H1 (cell line): ENCODE measurements around the gene FLOT1. TPM values are rescaled to one million over a fixed set of nuclear protein-coding genes. Genes with fewer than 3 reads are reported as not detected.

ENCODE experiments used
- CTCF ChIA-PET: fragments of 300-600 bp; sonication (Branson Sonifier 250); formaldehyde crosslinking; loops from one replicate; lab custom pipeline; 2021; ENCODE audit not compliant: partially characterized antibody; lab: Charles Lee
- POLR2A ChIA-PET: fragments of 300-600 bp; sonication (Branson Sonifier 250); formaldehyde crosslinking; loops from one replicate; lab custom pipeline; 2021; ENCODE audit warnings: inconsistent platforms; ENCODE audit not compliant: partially characterized antibody; lab: Charles Lee
- DNase-seq, 2 experiments: peaks; one replicate each; pipeline versions ENCODE4 v3.0.0 to v3.0.0-alpha.2; 2010 to 2022; ENCODE audit warnings: low spot score in 2 of 2, low read depth in 1 of 2, mixed read lengths in 1 of 2
- FAIRE-seq: peaks from 2 replicates; lab custom pipeline; 2011; peaks lifted over from hg19 to GRCh38; lab: Jason Lieb, UNC
- H2AFZ ChIP-seq: 2 replicates; pipeline ENCODE4 v1.8.1; 2012; ENCODE audit warnings: low read length, inconsistent platforms
- H2AK5ac ChIP-seq: 2 replicates; pipeline ENCODE4 v1.6.1; 2013; ENCODE audit warnings: low read depth, low read length
- H2BK120ac ChIP-seq: replicated peaks from 2 replicates; pipeline ENCODE3; 2013; ENCODE audit warnings: low read depth, low read length, inconsistent platforms
- H2BK12ac ChIP-seq: 2 replicates; pipeline ENCODE4 v1.6.1; 2013; ENCODE audit warnings: low read depth, low read length
- H2BK15ac ChIP-seq: 2 replicates; pipeline ENCODE4 v1.6.1; 2013; ENCODE audit warnings: low read length
- H2BK20ac ChIP-seq: 2 replicates; pipeline ENCODE4 v1.6.1; 2013; ENCODE audit warnings: low read length
- H2BK5ac ChIP-seq: 2 replicates; pipeline ENCODE4 v1.6.1; 2013; ENCODE audit warnings: low read depth, low read length
- H3K14ac ChIP-seq: 2 replicates; pipeline ENCODE4 v1.6.1; 2013; ENCODE audit warnings: inconsistent platforms; ENCODE audit not compliant: insufficient read length
- H3K18ac ChIP-seq: 2 replicates; pipeline ENCODE4 v1.6.1; 2013; ENCODE audit warnings: low read length; ENCODE audit errors: extremely low read depth
- H3K23ac ChIP-seq: 2 replicates; pipeline ENCODE4 v1.6.1; 2013; ENCODE audit warnings: inconsistent platforms; ENCODE audit not compliant: insufficient read length
- H3K23me2 ChIP-seq: 2 replicates; pipeline ENCODE4 v1.6.1; 2013; ENCODE audit warnings: low read depth, low read length
- H3K27ac ChIP-seq: 2 replicates; pipeline ENCODE4 v1.6.1; 2011; ENCODE audit warnings: low read depth, low read length, inconsistent platforms
- H3K27me3 ChIP-seq, 4 experiments: replicated peaks in 1 of 4; 1 replicate in 1 of 4; 2 replicates in 3 of 4; pipeline versions ENCODE4 v1.6.1 to v1.8.1; 2011 to 2013; ENCODE audit warnings: low read length in 3 of 4, mild to moderate bottlenecking in 3 of 4, inconsistent platforms in 2 of 4, mixed read lengths in 2 of 4, moderate library complexity in 1 of 4; ENCODE audit not compliant: control insufficient read depth in 3 of 4, insufficient read depth in 3 of 4; ENCODE audit errors: extremely low read depth in 1 of 4
- H3K36me3 ChIP-seq, 4 experiments: 2 replicates each; pipeline versions ENCODE4 v1.6.1 to v1.8.1; 2011 to 2013; ENCODE audit warnings: mild to moderate bottlenecking in 4 of 4, low read length in 3 of 4, moderate library complexity in 2 of 4, control low read depth in 1 of 4, inconsistent platforms in 1 of 4; ENCODE audit not compliant: insufficient read depth in 4 of 4, control insufficient read depth in 2 of 4
- H3K4ac ChIP-seq: replicated peaks from 2 replicates; pipeline ENCODE3; 2013; ENCODE audit warnings: low read length, low read depth, mixed read lengths, inconsistent platforms; ENCODE audit not compliant: insufficient read length
- H3K4me1 ChIP-seq, 4 experiments: replicated peaks in 1 of 4; 1 replicate in 1 of 4; 2 replicates in 3 of 4; pipeline versions ENCODE4 v1.6.1 to v1.8.1; 2011 to 2013; ENCODE audit warnings: low read length in 3 of 4, inconsistent platforms in 2 of 4, mixed read lengths in 1 of 4; ENCODE audit not compliant: insufficient read depth in 4 of 4, control insufficient read depth in 3 of 4
- H3K4me2 ChIP-seq, 2 experiments: 2 replicates each; pipeline versions ENCODE4 v1.6.1 to v1.8.1; 2011 to 2013; ENCODE audit warnings: low read depth in 2 of 2, low read length in 2 of 2, control low read depth in 1 of 2, inconsistent platforms in 1 of 2, mild to moderate bottlenecking in 1 of 2; ENCODE audit not compliant: insufficient read depth in 1 of 2
- H3K4me3 ChIP-seq, 4 experiments: fragments of 200-600, 300-600 bp in 1 of 4; sonication (generic), shearing (Covaris generic), sonication (Bioruptor Twin) in 1 of 4; 2 replicates each; pipeline versions ENCODE4 v1.5.1 to v1.8.1; 2011 to 2016; ENCODE audit warnings: low read length in 4 of 4, low read depth in 3 of 4, control low read depth in 2 of 4, inconsistent platforms in 2 of 4, mild to moderate bottlenecking in 2 of 4, mixed read lengths in 1 of 4, moderate library complexity in 1 of 4; ENCODE audit not compliant: insufficient read depth in 2 of 4; ENCODE audit errors: extremely low read depth in 1 of 4
- H3K56ac ChIP-seq: replicated peaks from 2 replicates; pipeline ENCODE3; 2013; ENCODE audit warnings: low read depth, mild to moderate bottlenecking, mixed read lengths, low read length, inconsistent platforms; ENCODE audit not compliant: insufficient read length
- H3K79me1 ChIP-seq: 2 replicates; pipeline ENCODE4 v1.6.1; 2013; ENCODE audit warnings: low read depth, low read length, control low read depth
- H3K79me2 ChIP-seq, 2 experiments: 2 replicates each; pipeline versions ENCODE4 v1.6.1 to v1.8.1; 2012 to 2013; ENCODE audit warnings: low read length in 2 of 2, mild to moderate bottlenecking in 2 of 2, inconsistent platforms in 1 of 2; ENCODE audit not compliant: insufficient read depth in 2 of 2, control insufficient read depth in 1 of 2
- H3K9ac ChIP-seq, 4 experiments: replicated peaks in 1 of 4; 1 replicate in 1 of 4; 2 replicates in 3 of 4; pipeline versions ENCODE4 v1.6.1 to v1.8.1; 2011 to 2013; ENCODE audit warnings: low read depth in 3 of 4, low read length in 3 of 4, control low read depth in 2 of 4, mild to moderate bottlenecking in 2 of 4, moderate library complexity in 2 of 4, inconsistent platforms in 1 of 4; ENCODE audit errors: extremely low read depth in 1 of 4
- H3K9me3 ChIP-seq, 2 experiments: 2 replicates each; pipeline versions ENCODE4 v1.6.1 to v1.8.1; 2012 to 2013; ENCODE audit warnings: mild to moderate bottlenecking in 2 of 2, moderate library complexity in 2 of 2, control low read depth in 1 of 2, inconsistent platforms in 1 of 2, low read depth in 1 of 2, low read length in 1 of 2, mixed read lengths in 1 of 2; ENCODE audit not compliant: insufficient read depth in 2 of 2
- H4K20me1 ChIP-seq, 2 experiments: replicated peaks in 1 of 2; 2 replicates each; pipeline versions ENCODE3 to v1.8.1; 2011 to 2013; ENCODE audit warnings: inconsistent platforms in 2 of 2, low read length in 2 of 2, mild to moderate bottlenecking in 1 of 2; ENCODE audit not compliant: insufficient read depth in 2 of 2, control insufficient read depth in 1 of 2
- H4K5ac ChIP-seq: 2 replicates; pipeline ENCODE4 v1.6.1; 2013; ENCODE audit warnings: low read length, low read depth, mixed read lengths, inconsistent platforms; ENCODE audit not compliant: insufficient read length
- H4K8ac ChIP-seq: 2 replicates; pipeline ENCODE4 v1.8.0; 2013; ENCODE audit warnings: mild to moderate bottlenecking, moderate library complexity, low read length, inconsistent platforms; ENCODE audit not compliant: insufficient read depth; ENCODE audit errors: extremely low read depth
- H4K91ac ChIP-seq: replicated peaks from 2 replicates; pipeline ENCODE3; 2013; ENCODE audit warnings: low read length, mixed read lengths, inconsistent platforms; ENCODE audit not compliant: insufficient read length
- ATF2 ChIP-seq: IDR thresholded peaks from 2 replicates; pipeline ENCODE4 v1.6.1; 2012; ENCODE audit warnings: low read length, inconsistent platforms
- ATF3 ChIP-seq: IDR thresholded peaks from 2 replicates; pipeline ENCODE4 v1.6.1; 2011; ENCODE audit warnings: low read depth, mild to moderate bottlenecking, low read length; ENCODE audit not compliant: insufficient read depth
- EGR1 ChIP-seq: IDR thresholded peaks from 2 replicates; pipeline ENCODE4 v1.6.1; 2011; ENCODE audit warnings: low read depth, low read length, borderline replicate concordance
- EZH2 ChIP-seq: fragments of 200-600 bp; sonication (generic); IDR thresholded peaks from 2 replicates; pipeline ENCODE4 v1.7.1; 2012; ENCODE audit warnings: low read depth, mild to moderate bottlenecking, moderate library complexity, low read length, inconsistent platforms; ENCODE audit not compliant: severe bottlenecking
- POLR2AphosphoS5 ChIP-seq: IDR thresholded peaks from 2 replicates; pipeline ENCODE4 v1.6.1; 2011; ENCODE audit warnings: low read depth, low read length
- SIN3A ChIP-seq, 2 experiments: IDR thresholded peaks in 1 of 2; conservative IDR thresholded peaks in 1 of 2; 2 replicates each; pipeline ENCODE4 v1.6.1; 2011 to 2012; ENCODE audit warnings: low read length in 2 of 2, improper control_type of control experiment in 1 of 2, low read depth in 1 of 2, mild to moderate bottlenecking in 1 of 2
- TBP ChIP-seq: IDR thresholded peaks from 2 replicates; pipeline ENCODE4 v1.6.1; 2011; ENCODE audit warnings: low read depth, low read length, improper control_type of control experiment
- ZNF274 ChIP-seq: IDR thresholded peaks from 2 replicates; pipeline ENCODE4 v1.7.0; 2012; ENCODE audit warnings: low read length, borderline replicate concordance; ENCODE audit errors: extremely low read depth
- WGBS, 2 experiments: shearing (Covaris generic) in 1 of 2; methylation state at CpG; one replicate each; pipeline versions ENCODE4 v1.1.6 to v1.1.7; 2013 to 2015; ENCODE audit warnings: low lambda C conversion rate in 2 of 2, mixed read lengths in 2 of 2, inconsistent platforms in 1 of 2, low coverage in 1 of 2, missing lambda C conversion rate in 1 of 2; ENCODE audit not compliant: insufficient replicate concordance in 2 of 2, insufficient coverage in 1 of 2, insufficient read length in 1 of 2; ENCODE audit errors: extremely low coverage in 1 of 2, missing lambda C conversion rate in 1 of 2; 5-methylcytosine and 5-hydroxymethylcytosine counted together
- polyA plus RNA-seq, 7 experiments: library from polyadenylated mRNA; depleted of rRNA in 3 of 7; stranded (reverse) in 5 of 7; unstranded in 2 of 7; fragments of >200 nt in 5 of 7; fragments of 200-250 nt in 2 of 7; gene quantifications; 1 replicate in 5 of 7; 2 replicates in 1 of 7; 4 replicates in 1 of 7; pipeline versions ENCODE4 v1.2.1 to v1.2.3, GENCODE V29; 2011 to 2013; ENCODE audit warnings: missing spikeins in 2 of 7, mixed read lengths in 2 of 7
- total RNA-seq: library from RNA; stranded (reverse); fragmentation: NEBNext Ultra II Directional; extraction: Animal tissue kit (Norgen Biotek cat#: 25700); gene quantifications from 2 replicates; pipeline ENCODE4 v1.2.1, GENCODE V29; 2021

Gene FLOT1
- total and polyA plus RNA-seq, 2 of the 8 experiments (the other 6 are each of a cell fraction or from before 2014, with no cell fraction given) = 87.5 to 88.1 TPM

GRCh38 chr6:30722280-30723112, 20.0 kb downstream of the FLOT1 start:
- Histone ChIP-seq H3K18ac (no peak overlapping the region), H3K27ac (no peak overlapping the region), H3K14ac (no peak overlapping the region), H3K23me2 (peaks cover 8% of the 10 kb centered on the region), H2BK12ac (no peak overlapping the region), H4K91ac (no peak overlapping the region), H2AK5ac (no peak overlapping the region), H2BK5ac (no peak overlapping the region), H2BK120ac (no peak overlapping the region), H3K9ac (peak overlapping the region in 2 of 4 experiments; percentile 95 to 97; a peak in 3 of 7 replicates), H2BK20ac (no peak overlapping the region), H3K79me2 (peaks cover 6 to 39% of the 10 kb centered on the region in 2 experiments), H4K20me1 (peaks cover 8 to 22% of the 10 kb centered on the region in 2 experiments), H4K8ac (peak overlapping the region; percentile 1; the same call in 1 of the 2 replicates), H3K23ac (no peak overlapping the region), H3K9me3 (no peaks in the 10 kb centered on the region), H3K4me1 (peaks cover 0 to 4% (median 1%) of the 10 kb centered on the region in 4 experiments; a peak in 4 of 7 replicates), H4K5ac (no peak overlapping the region), H3K36me3 (peaks cover 21 to 43% (median 32%) of the 10 kb centered on the region in 4 experiments), H3K4me3 (peak overlapping the region; percentile 96 to 100 (median 96); a peak in 7 of 8 replicates), H3K79me1 (no peaks in the 10 kb centered on the region), H3K4me2 (peak overlapping the region; percentile 66 to 73), H3K56ac (no peak overlapping the region), H3K4ac (no peak overlapping the region), H2AFZ (no peak overlapping the region), H2BK15ac (no peak overlapping the region), H3K27me3 (no peaks in the 10 kb centered on the region)
- 53% methylated on average over 27 of the region's 27 CpGs; no CpG with 5 or more reads in 1 of the 2 experiments for WGBS, 2 experiments
- POLR2A ChIA-PET = interaction anchor here (0.6 to 35.9 kb wide), 30 partner anchors 14 to 488 kb away, joined by 3 to 732 read pairs (median 6); partner anchors contain the start of genes ATAT1, DHX16, FLOT1 and GNL1
- peak in 1 of 2 experiments; percentile 92 for DNase-seq
- CTCF ChIA-PET = interaction anchor here (0.6 to 8.2 kb wide), 32 partner anchors 10 to 329 kb away, joined by 3 to 61 read pairs (median 5); partner anchors contain the start of genes DHX16, FLOT1 and NRM
- no peak for FAIRE-seq
- TF ChIP-seq POLR2AphosphoS5 (peak; percentile 96), EZH2 (no peak), ZNF274 (no peak), TBP (peak; percentile 34; the same call in 1 of the 2 replicates), ATF2 (no peak), EGR1 (no peak), SIN3A (conservative IDR thresholded peaks at IDR 0.05 in 1 of 2, IDR thresholded peaks at IDR 0.05 in 1 of 2; ENCODE audit: low read depth in 1 of 2, low read length in 2 of 2) (peak; percentile 91 to 96; a peak in 3 of 4 replicates), ATF3 (no peak)
